DMS79 treated with DMSO at 0.1 percent for 48 hours (cell line): ENCODE measurements around the gene AIFM3.

Source experiments
- DNase-seq: peaks from one replicate; lab custom pipeline; 2025; lab: John Stamatoyannopoulos, UW

AIFM3 gene

DNA sequence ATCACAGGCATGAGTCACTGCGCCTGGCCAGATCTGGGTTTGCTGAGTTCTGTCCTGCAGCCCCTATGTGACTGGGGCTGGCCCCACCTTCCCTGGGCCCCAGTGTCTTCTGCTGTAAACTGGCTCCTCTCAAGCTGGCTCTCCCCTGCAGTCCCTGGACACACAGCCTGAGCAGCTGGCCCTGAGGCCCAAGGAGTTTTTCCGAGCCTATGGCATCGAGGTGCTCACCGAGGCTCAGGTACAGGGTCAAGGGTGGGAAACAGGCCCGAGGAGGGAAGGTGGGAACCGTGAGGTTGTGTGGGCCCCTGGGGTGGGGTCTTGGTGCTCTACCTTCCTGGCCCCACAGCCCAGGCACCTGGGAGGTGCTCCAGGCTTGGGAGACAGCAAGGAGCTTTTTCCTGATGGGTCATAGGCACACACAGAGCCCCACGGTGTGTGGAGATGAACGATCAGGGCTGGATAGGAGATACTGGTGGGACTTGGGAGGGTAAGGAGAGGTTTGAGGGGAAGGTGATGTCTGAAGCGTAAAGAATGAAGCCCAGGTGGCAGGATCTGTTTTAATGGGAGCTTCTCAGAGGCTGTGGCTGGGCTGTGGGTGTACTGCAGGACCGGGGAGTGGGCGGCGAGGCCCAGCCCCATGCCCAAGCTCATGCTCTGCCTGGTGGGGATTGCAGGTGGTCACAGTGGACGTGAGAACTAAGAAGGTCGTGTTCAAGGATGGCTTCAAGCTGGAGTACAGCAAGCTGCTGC, 8.7 kb downstream of the AIFM3 start:
- no peak for DNase-seq

- DNase-seq = no peak
Observed at GRCh38 chr22:20976291-20976877, 9.3 kb downstream of the AIFM3 start.

- no peak for DNase-seq
Observed at GRCh38 chr22:20977019-20977418, 10.0 kb downstream of the AIFM3 start.

DNA sequence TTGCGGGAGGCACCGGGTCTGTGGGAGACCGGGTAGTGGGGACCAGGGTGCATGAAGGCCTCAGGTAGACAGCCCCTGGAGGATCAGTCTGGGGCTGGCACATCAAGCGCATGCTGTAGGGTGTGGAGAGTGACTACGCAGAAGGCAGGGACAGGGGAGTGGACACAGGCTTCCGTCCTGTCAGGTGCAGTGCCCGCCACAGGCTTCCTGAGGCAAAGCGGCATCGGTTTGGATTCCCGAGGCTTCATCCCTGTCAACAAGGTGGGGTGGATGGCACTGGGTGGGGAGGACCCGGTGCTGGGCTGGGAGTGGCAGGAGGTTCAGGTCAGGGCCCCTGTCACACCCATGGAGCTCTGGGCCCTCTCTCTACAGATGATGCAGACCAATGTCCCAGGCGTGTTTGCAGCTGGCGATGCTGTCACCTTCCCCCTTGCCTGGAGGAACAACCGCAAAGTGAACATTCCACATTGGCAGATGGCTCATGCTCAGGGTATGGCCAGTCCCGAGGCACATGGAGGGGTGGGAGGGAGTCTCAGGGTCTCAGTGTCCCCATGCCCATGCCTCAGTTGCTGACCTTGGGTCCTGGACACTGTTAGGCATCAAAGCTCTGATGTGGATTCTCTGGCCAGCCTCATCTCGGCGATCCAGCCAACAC, 10.6 kb downstream of the AIFM3 start:
- DNase-seq = no peak

- no peak for DNase-seq
Observed at GRCh38 chr22:20978419-20978818, 11.4 kb downstream of the AIFM3 start.

GRCh38 chr22:20979243-20979809, 12.3 kb downstream of the AIFM3 start:
- no peak for DNase-seq

DNA sequence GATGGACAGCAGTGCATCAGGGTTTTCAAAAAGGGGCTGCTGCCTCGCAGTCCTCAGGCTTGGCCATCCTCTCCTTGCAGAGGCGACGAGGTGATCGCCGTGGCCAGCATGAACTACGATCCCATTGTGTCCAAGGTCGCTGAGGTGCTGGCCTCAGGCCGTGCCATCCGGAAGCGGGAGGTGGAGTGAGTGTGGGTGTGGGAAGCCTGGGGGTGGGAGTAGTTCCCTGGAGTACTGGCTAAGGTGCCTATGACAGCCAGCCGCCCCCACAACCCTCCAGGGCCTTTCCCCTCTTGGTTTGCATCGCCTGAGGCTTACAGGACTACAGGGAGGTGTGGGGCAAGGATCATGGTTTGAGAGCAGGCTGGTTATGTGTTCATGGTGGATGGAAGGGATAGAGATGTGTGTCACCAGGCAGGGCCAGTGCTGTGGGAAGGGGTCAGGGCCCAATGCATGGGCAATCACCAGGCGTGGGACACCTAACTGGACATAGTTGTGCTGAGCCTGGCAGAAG, 12.9 kb downstream of the AIFM3 start:
- no peak for DNase-seq

- no peak for DNase-seq
Observed at GRCh38 chr22:20980523-20980922, 13.5 kb downstream of the AIFM3 start.

DNA sequence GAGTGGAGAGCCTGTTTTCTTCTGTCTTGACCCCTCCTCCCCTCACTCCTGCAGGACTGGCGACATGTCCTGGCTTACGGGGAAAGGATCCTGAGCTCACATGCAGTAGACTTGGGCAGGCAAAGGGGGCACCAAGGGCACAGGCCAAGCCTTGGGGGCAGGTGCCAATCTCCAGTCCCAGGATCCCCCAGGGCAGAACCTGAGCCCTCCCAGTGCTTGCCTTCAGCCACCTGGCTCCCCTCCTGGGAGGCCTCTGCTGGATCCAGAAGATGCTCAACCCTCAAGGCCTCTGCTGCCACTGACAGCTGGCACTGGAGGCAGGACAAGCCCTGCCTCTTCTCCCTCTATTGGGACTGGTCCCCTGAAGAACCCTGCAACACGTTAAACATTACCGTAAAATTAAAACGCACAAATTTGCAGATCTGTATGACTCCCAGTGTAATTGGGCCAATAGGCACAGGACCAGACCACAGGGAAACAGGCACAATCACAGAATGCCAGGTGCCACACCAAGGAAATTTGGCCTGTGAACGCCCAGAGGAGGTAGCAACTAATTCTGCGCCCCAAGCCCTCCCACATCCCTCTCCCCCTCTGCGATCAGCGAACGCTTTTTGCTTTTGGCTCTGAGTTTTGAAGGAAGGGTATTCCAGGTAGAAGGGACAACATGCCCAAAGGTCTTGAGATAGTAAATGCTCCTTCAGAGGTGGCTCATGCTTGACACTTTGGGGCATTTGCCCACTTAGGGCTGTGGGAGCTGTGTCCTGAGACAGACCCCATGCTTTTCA, 14.1 kb downstream of the AIFM3 start:
- no peak for DNase-seq

DNA sequence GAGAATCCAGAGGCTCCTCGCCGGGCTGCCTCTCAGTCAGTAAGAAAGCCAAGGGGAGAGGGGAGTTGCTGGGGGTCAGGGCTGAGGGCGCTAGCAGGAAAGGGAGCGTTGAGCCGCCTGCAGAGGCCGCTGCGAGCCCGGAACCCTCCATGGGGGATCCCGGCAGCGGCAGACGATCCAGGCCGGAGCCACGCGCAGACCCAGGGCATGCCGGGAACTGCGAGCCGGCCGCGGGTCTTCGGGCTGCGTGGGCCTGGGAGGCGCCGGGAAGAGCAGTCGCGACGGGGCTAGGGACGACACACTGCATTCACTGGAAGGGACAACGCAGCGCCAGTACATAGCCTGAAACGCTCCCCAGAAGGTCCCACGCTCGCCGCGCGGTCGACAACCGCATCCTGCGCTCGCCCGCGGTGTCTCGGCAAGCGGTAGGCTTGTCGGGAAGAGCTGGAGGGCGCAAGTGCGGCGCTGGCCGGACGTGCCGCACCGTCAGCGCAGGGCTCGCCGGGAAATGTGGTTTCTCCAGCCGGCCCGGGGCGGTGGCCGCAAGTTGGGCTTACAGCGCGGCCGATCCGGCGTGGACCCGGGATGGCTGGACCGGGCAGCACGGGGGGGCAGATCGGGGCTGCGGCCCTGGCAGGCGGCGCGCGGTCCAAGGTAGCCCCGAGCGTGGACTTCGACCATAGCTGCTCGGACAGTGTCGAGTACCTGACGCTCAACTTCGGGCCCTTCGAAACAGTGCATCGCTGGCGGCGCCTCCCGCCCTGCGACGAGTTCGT, 14.9 kb downstream of the AIFM3 start, which contains the start of gene LZTR1:
LZTR1 (plus strand) TSS at position 511 of the 776 bp plus-strand sequence; CDS start at position 586, 75 bp downstream.
- peak; percentile 16 for DNase-seq

GRCh38 chr22:20982563-20982882, 15.5 kb downstream of the AIFM3 start:
- DNase-seq = no peak

DNA sequence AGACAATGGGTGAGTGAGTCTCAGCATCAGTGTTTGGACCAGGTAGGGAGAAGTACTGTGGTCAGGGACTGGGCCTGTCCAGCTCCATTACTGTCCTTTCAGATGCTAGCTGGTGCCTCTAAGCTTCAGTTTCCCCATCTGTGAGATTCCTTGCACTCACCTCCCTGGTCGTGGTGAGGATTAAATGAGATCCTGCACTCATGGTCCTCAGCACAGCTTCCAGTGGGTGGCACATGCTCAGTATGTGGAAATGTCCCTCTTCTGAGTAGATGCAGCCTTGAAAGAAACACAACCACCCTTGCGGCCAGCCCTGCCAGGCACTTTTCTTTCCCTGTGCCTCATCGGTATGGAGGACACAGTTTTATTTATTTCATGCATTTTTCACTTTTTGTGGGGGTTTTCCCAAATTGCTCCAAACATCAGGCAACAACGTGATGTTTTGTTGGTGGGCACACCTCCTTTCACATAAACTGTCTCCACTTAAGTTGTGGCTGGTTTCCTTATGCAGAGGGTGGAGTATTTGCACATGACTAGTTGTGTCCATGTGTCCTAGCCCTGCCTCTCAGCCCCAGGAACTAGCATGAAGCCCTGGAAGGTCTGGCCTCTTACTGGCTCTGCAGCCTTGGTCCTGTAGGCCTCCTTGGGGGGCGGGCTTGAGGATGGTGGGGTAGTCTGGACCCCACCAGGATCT, 16.2 kb downstream of the AIFM3 start:
- DNase-seq = no peak

DNA sequence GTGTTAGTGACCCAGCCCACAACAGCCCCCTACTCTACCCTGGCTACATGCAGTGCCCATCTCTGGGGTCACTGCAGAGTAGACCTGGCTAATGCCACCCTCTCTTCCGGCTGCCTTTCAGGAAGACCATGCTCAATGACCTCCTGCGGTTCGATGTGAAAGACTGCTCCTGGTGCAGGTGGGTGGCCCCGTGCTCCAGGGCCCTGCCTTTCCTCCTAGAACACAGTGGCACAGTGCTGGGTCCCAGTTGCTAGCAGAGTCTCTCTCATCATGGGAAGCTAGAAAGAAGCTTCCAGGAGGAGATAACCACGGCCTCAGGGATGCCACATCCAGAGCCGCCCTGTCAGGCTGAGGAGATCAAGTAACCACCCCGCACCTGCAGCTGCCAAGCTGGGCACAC, 18.7 kb downstream of the AIFM3 start:
- DNase-seq = no peak

DNA sequence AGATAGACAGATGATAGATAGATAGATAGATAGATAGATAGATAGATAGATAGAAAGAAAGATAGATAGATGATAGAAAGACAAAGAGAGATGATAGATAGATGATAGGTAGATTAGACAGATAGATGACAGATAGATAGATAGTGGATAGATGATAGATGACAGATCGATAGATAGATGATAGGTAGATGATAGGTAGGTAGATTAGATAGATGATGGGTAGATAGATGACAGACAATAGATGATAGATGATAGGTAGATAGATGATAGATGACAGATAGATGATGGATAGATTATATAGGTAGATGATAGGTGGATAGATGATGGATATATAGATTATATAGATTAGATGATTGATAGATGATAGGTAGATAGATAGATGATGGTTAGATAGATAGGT, 19.3 kb downstream of the AIFM3 start:
- no peak for DNase-seq

DNA sequence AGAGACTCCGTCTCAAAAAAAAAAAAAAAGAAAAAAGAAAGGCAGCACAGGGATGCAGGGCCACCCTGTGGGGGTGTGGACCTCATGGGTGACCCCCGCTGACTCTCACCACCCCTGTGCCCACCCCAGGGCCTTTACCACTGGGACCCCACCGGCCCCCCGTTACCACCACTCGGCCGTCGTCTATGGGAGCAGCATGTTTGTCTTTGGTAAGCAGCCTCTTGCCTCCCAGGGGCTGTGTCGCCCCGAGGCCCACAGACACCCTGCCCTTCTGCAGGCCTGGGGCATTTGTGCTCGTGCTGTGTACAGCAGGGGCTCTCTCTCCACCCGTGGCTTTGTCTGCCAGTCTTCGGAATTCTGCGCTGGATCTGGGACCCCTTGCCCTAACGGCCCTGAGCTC, 20.3 kb downstream of the AIFM3 start:
- DNase-seq = no peak

DNA sequence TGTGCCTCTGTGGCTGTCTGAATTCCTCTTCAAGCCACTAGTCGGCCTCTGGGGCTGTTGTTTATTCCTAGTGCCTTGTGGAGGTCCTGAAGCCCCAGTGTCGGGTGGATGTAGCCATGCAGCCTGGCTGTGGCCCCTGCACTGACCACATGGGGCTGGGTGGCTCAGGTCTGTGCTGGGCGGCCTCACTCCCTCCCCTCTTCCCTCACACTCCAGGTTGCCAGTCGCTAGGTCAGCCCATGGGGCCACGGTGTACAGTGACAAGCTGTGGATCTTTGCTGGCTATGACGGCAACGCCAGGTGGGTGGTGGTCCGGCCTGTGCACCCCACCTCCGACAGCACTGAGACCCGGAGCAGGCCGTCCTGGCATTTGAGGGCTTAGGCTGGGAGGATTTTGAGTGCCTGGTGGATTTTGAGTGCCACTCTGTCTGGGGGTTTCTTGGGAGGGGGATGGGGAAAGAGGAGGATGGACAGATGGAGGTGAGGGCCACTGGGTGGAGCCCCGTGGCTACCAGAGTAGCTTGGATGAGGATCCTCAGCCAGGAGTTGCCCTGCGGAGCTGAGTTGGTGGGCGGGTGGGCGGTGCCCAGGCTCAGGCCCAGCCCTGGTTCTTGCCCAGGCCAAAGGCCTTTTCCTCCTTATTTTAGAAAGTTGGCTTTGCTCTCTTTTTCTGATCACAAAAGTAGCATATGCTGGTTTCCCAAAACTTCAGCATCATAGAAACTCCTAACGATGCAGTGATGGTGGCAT, 21.7 kb downstream of the AIFM3 start:
- DNase-seq = no peak

- DNase-seq = no peak
Observed at GRCh38 chr22:20989323-20990138, 22.5 kb downstream of the AIFM3 start.

DNA sequence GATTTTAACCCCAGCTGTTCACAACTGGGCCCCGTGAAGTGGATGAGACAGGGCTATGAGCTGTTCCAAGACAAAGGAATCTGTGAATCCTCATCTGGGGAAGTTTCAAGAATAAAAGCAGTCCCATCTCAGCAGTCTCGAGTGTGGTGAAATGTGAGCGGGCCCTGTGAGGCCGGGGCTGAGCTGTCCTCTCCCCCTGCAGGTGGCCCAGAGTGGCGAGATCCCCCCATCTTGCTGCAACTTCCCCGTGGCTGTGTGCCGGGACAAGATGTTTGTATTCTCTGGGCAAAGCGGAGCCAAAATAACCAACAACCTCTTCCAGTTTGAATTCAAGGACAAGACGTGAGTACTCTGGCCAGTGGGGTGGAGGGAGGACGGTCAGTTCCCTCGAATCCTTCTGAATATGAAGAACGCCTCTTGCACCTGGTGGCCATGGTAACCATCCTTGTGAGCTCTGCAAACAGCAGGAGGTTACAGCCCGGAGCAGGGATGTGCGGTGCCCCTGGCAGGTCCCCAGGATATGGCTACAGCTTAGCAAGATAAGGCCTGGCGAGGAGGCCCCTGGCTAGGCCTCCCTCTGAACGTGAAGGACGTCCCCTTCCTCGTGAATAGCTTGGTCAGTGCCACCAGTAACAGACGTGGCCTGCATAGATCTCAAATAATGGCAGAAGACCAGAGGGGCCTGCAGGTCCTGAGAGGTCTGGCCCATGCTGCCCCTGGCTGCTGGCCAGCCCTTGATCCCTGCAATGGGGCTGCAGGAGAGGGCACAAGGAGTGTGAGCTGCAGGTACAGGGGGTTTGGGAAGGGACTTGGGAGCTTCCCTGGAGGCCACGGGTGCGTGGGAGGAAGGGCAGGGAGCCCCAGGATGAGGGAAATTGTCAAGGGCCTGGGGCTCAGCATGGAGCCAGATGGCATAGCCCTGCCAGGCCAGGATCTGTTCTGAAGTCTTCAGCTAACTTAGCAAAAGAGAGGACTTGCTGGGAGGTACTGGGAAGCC, 23.4 kb downstream of the AIFM3 start:
- DNase-seq = no peak
